DMS79 (cell line): ENCODE measurements around the gene ROCK2.

Experiments used
- DNase-seq: peaks from one replicate; lab custom pipeline; 2025; lab: John Stamatoyannopoulos, UW

ROCK2 gene

GRCh38 chr2:11152591-11152990, 191.8 kb downstream of the ROCK2 start:
- DNase-seq, result no peak

GRCh38 chr2:11147263-11147662, 197.2 kb downstream of the ROCK2 start:
- DNase-seq, result no peak

- no peak for DNase-seq
Observed at GRCh38 chr2:11146076-11146475, 198.4 kb downstream of the ROCK2 start.

- no peak for DNase-seq
Observed at GRCh38 chr2:11145350-11145749, 199.1 kb downstream of the ROCK2 start.

- no peak for DNase-seq
Observed at GRCh38 chr2:11144738-11145079, 199.7 kb downstream of the ROCK2 start.

GRCh38 chr2:11144077-11144737, 200.2 kb downstream of the ROCK2 start:
- no peak for DNase-seq

- no peak for DNase-seq
Observed at GRCh38 chr2:11142987-11143386, 201.4 kb downstream of the ROCK2 start.

GRCh38 chr2:11142330-11142729, 202.1 kb downstream of the ROCK2 start:
- no peak for DNase-seq

GRCh38 chr2:11141319-11141718, 203.1 kb downstream of the ROCK2 start:
- no peak for DNase-seq

- DNase-seq, result no peak
Observed at GRCh38 chr2:11140492-11140891, 203.9 kb downstream of the ROCK2 start.

- DNase-seq, result no peak
Observed at GRCh38 chr2:11134349-11134748, 210.1 kb downstream of the ROCK2 start.

GRCh38 chr2:11133936-11134320, 210.5 kb downstream of the ROCK2 start:
- DNase-seq, result no peak

- DNase-seq, result no peak
Observed at GRCh38 chr2:11133238-11133935, 211.0 kb downstream of the ROCK2 start.

- no peak for DNase-seq
Observed at GRCh38 chr2:11132036-11132671, 212.3 kb downstream of the ROCK2 start.

GRCh38 chr2:11131166-11131920, 213.1 kb downstream of the ROCK2 start:
- DNase-seq, result no peak
